ENCODE data around the gene CD83.

The CD83 gene

GRCh38 chr6:14091339-14091978 is 26.1 kb upstream of the CD83 start:
- no peak for FAIRE-seq
- DNase-seq (ENCODE audit: low spot score): no peak

DNA sequence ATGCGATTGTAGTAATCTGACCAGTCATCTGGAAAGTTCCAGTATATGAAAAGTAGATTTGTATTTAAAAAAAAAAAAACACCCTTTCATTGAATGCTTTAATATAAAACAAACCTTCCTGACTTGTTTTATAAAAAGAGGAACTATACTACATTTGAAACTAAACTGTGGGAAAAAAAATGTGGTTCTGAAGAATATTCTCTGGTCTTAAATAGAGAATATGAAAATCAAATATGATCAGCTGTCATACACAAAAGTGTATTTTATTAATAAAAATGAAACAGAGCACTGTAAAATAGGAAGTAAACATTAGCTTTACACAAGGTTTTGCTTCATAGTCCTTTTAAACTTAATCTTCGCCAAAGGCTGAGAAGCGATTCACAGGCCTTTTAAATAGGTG is 25.3 kb upstream of the CD83 start:
- no peak for FAIRE-seq

DNA sequence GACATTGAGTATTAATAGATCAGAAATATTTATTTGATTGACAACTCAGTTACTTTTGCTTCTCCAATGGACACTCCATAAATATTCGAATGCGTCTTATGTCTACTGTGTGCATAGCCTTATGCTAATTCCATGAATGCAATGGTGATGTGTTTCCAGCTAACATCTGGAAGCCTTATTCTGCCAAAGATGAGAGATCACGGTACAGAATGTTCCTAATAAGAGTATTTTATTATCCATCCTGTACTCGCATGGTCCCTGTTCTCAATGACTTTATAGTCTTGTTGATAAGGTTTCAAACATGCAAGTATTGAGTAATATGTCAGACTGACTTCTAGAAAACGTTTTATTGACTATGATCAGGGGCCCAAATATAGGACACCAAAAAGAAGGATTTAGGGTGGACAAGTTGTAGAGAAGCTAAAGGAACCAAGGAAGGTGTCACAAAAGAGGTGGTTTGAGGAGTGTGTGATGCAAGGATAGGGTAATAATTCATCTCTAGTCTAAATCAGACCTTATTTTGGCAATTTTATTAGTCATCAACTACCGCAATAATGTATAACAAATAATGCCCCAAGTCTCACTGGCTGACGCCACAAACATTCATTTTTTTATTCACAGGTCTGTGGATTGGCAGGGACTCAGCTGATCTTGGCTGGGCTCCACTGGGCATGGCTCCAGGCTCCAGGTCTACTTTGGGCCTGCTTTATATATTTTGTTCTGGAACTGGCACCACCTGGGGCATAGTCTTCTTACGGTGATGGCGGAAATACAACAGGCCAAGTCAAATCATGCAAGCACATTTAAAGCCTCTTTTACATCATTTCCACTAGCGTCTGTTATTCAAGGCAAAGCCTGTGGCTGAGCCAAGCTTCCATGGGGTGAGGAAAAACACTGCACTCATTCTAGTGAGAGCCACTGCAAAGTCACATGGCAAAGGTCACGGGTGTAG is 24.5 kb upstream of the CD83 start:
- FAIRE-seq: no peak
- DNase-seq (ENCODE audit: low spot score): no peak

More for the DNA sequence above, 25.3 kb upstream of the CD83 start:
- DNase-seq (ENCODE audit: low spot score): no peak

- no peak for FAIRE-seq
Observed at GRCh38 chr6:14094721-14095120, 22.9 kb upstream of the CD83 start.

DNA sequence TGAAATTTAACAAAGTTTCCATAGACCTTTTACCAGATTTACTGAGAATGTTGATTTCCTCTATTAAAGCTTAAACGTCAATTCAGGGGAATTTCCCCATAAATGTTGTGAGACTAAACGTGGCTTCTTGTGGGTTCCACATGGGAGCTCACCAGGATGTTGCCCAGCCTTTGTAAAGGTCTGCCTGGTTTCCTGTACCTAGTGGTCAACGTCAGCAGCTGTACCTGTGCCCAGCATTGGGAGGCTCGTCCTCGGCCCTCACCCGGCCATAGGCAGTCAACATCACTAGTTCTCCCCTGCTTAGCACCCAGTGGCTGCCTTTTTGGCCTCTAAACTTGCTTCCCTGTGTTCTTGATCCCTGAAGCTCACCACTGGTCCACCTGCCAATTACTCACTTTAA is 22.1 kb upstream of the CD83 start:
- FAIRE-seq: no peak

More at GRCh38 chr6:14094721-14095120, 22.9 kb upstream of the CD83 start:
- DNase-seq (ENCODE audit: low spot score): no peak

DNA sequence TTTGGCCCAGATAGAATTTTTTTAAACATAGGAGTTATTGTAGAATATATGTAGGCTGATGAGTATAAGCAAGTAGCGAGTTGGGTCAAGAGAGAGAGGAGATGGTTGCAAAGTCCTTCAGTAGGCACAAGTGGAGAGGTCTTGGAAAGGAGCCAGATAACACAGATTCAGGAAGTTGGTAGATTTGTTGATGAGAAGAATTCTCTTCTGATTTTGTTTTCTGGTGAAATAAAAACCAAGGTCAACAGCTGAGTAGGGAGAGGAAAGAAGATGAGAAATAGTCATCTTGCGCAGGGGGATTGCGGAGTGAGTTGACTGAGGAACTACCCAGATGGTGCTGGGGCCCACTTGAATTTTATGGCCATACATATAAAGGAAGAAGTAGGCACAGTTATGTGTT is 17.4 kb upstream of the CD83 start:
- FAIRE-seq: no peak
- no peak for DNase-seq (ENCODE audit: low spot score)

More for the DNA sequence above, 22.1 kb upstream of the CD83 start:
- DNase-seq (ENCODE audit: low spot score): no peak

DNA sequence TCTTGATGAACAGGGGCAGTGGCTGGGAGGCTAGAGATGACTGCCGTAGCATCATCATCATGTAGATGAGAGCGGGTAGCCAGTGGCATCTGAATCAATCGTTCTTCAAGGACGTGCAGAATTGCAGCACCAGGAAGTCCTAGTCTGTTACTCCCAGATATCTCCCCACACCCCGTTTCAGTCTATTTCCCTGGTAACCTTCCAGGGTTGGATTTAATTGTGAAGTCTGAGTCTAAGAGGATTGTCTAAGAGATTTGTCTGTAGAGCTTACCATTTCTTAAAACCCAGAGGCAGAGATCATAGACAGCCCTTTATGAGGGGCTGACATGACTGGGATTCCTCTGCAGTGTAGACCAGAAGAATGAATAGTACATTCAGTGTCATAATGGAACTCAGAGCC is 16.6 kb upstream of the CD83 start:
- no peak for FAIRE-seq

DNA sequence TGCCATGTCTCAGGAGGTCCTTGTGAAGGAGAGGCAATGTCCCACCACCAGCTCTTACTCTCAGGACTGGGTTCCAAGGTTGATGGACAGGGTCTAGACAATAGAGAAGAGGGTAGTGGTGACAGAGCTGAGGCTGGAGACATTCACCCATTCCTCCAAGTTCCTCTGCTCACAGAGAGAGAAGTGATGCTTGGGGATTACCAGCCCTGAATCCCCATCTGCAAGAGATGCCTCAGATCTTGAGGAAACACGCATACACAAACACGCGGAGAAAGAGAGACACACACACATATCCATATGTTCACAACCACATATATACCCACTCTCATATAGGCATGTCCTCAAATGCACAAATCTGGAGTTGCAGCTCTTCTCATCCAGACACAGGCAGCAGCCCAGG is 15.2 kb upstream of the CD83 start:
- DNase-seq (ENCODE audit: low spot score): no peak
- no peak for FAIRE-seq

More for the DNA sequence above, 16.6 kb upstream of the CD83 start:
- DNase-seq (ENCODE audit: low spot score): no peak

DNA sequence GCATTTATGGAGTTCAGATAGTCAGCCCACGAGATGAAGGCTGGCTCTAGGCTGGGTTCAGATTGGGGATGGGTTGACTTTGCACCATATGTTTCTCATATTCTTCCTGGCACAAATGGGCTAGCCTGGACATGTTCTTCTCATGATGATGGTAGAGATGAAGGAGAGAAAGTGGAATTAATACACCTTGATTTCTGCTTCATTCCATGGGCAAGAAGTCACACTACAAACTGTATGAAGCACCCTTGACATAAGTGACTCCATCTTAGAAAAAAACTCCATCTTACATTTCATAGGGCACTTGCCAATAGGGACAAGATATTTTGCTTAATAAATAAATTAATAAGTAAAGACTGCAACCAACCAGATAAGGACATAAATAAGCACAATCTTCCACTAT is 12.0 kb upstream of the CD83 start:
- FAIRE-seq (no peak), DNase-seq (ENCODE audit: low spot score) (no peak)

DNA sequence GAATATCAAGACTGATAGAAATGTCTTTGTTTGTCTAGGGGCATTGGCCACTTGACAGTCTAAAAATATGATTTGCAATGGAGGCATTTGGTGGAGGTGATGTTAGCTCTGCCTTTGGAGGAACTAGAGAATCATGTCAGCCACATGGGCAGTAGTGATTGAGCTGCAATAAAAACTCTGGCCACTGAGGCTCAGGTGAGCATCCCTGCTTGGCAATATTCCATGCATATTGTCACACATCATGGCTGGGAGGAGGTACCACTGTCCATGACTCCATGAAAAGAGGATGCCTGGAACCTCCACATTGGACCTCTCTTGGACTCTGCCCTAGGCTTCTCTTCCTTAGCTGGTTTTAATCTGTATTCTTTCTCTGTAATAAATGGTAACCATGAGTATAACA is 10.6 kb upstream of the CD83 start:
- DNase-seq (ENCODE audit: low spot score) (no peak), FAIRE-seq (no peak)

GRCh38 chr6:14107711-14108494 is 9.7 kb upstream of the CD83 start:
- no peak for DNase-seq (ENCODE audit: low spot score)
- FAIRE-seq: no peak

GRCh38 chr6:14108571-14109410 is 8.8 kb upstream of the CD83 start:
- DNase-seq (ENCODE audit: low spot score) (no peak), FAIRE-seq (no peak)

DNA sequence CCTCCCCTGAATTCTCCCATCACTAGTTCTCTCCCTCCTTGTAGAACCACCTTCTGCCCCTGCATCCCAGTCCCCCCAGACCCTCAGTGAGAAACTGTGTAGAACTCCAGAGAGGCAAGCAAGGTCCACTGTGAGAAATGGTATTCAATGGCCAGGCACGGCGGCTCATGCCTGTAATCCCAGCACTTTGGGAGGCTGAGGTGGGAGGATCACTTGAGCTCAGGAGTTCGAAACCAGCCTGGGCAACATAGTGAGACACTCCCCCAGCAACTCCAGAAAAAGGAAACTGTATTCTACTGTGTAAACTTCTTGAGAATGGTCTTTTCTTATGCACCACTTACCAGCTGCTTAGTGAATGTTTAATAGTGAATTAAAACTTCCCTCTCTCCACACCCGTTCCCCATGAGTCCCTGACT is 8.2 kb upstream of the CD83 start:
- FAIRE-seq (no peak), DNase-seq (ENCODE audit: low spot score) (no peak)

GRCh38 chr6:14110001-14110818 is 7.4 kb upstream of the CD83 start:
- FAIRE-seq (no peak), DNase-seq (ENCODE audit: low spot score) (no peak)

GRCh38 chr6:14113976-14114375 is 3.6 kb upstream of the CD83 start:
- FAIRE-seq: no peak
- DNase-seq (ENCODE audit: low spot score): no peak

DNA sequence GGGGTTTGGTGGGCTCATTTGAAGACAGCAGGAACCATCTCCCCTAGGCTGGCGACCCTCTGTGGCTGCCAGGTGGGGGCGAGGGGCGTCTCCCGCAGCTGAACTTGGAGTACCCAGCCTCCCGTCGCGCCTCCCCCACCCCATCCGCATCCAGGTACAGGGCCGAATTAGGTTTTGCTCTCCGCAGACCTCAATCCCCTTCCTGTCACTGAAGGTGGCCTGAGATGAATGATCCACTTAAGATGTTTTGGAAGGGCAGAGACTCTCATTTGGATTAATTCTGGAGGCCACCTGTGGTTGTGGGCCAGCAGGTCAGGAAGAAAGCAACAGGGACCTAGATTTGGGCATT is 493 bp downstream of the CD83 start:
- FAIRE-seq: no peak

DNA sequence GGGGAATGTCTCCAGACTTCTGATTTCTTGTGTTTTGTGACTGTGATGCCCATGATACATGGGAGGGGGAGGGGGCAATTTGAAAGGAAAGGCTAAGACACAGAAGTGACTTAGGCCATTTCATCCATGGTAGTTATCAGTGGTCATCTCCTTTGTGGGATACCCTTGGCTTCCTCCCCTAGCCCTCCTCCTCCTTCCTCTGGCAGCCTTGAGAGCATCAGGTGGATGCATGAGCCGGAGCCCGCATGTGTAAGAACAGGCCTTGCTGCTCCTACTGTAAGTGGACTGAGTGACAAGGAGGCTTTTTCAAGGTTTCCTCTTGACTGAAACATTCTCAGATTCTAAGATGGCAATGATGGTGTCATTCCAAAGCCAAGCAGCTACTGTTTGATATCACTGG is 874 bp downstream of the CD83 start:
- DNase-seq (ENCODE audit: low spot score): no peak
- FAIRE-seq: no peak

More for the DNA sequence above, 493 bp downstream of the CD83 start:
- no peak for DNase-seq (ENCODE audit: low spot score)

GRCh38 chr6:14119784-14120183 is 2.2 kb downstream of the CD83 start:
- FAIRE-seq (no peak), DNase-seq (ENCODE audit: low spot score) (no peak)

- DNase-seq (ENCODE audit: low spot score): no peak
- no peak for FAIRE-seq
Observed at GRCh38 chr6:14120546-14120945, 3.0 kb downstream of the CD83 start.

DNA sequence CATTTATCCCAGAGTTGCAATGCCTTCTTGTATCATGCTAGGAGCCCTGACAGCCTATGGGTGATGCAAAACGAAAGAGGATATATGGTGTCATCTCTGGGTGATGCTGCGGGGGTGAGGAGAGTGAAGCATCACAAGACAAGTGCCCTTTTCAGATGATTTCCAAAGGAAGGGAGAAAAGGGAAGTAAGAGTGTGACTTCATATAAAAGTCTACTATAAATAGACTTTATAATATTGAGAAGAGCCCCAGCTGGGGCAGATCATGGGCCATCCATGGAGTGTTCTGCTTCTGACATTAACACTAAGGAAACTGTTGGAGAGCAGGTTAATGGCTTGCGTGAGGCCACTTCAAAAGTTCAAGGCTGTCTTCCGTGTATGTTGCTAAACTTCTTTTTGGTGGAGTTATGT is 4.4 kb downstream of the CD83 start:
- FAIRE-seq (no peak), DNase-seq (ENCODE audit: low spot score) (no peak)
